GM20000 (cell line): ENCODE measurements around the gene VBP1.

ENCODE experiments used
- DNase-seq: peaks from one replicate; pipeline ENCODE4 v3.0.0; 2012; ENCODE audit warnings: low spot score
- TF ChIP-seq, protein P1 (sequence below): IDR thresholded peaks from 2 replicates; pipeline ENCODE4 v1.5.1; 2012; ENCODE audit warnings: mild to moderate bottlenecking, control low read depth; ENCODE audit errors: extremely low read depth, missing control alignments

Gene VBP1, protein sequence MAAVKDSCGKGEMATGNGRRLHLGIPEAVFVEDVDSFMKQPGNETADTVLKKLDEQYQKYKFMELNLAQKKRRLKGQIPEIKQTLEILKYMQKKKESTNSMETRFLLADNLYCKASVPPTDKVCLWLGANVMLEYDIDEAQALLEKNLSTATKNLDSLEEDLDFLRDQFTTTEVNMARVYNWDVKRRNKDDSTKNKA

DNA sequence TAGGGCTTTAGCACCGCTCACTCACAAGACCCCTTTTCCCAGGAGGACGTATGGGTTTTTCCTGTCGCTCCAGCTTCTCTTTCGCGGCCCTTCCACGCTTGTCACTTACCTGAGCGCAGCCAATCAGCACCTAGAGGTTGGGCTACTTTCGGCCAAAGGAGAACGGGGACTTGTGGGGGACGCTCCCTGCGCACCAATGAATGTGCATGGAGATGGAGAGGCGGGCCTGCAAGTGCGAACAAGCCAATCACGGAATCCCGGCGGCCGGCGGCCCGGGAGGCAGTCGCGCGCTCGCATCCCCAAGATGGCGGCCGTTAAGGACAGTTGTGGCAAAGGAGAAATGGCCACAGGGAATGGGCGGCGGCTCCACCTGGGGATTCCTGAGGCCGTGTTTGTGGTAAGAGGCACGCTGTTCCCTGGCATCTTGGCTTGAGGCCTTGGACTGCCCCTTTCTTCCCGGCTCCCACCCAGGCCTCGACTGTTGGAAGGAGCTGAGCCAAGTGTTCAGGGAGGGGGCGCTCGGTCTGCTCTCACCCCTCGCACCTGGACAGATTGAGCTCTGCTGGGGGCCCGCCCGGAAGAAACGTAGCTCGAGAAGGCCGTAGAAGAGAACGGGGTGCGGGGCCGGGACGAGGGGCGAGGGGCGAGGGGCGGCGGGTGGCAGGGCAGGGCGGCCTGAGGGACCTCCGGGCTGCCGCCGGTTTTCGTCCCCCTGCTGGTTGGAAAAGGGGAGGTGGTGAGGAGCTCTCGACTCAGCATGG, at the start of gene VBP1:
VBP1 (plus strand) TSS at position 282 of the 761 bp plus-strand sequence; CDS start at position 305, 23 bp downstream.
- TF ChIP-seq, protein P1, sequence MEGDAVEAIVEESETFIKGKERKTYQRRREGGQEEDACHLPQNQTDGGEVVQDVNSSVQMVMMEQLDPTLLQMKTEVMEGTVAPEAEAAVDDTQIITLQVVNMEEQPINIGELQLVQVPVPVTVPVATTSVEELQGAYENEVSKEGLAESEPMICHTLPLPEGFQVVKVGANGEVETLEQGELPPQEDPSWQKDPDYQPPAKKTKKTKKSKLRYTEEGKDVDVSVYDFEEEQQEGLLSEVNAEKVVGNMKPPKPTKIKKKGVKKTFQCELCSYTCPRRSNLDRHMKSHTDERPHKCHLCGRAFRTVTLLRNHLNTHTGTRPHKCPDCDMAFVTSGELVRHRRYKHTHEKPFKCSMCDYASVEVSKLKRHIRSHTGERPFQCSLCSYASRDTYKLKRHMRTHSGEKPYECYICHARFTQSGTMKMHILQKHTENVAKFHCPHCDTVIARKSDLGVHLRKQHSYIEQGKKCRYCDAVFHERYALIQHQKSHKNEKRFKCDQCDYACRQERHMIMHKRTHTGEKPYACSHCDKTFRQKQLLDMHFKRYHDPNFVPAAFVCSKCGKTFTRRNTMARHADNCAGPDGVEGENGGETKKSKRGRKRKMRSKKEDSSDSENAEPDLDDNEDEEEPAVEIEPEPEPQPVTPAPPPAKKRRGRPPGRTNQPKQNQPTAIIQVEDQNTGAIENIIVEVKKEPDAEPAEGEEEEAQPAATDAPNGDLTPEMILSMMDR, result peak; percentile 21
- DNase-seq, result peak; percentile 89

DNA sequence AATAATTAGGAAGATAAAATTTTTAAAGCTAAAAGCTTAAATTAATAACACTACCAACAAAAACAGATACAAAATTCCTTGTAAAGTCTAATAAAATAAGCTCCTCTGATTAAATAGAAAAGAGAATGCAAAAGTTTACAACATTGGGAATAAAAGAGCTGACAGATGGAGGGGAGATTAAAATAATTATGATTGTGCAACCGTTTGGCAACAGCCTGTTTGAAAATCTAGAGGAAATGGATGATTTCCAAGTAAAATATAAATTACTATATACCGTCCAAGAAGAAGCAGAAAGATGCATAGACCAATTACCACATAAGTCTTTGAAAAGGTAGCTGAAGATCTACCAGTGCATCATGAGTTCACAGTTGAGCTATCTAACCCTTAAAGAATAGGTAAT, 46.4 kb upstream of the VBP1 start:
- no peak for DNase-seq
- TF ChIP-seq, protein P1, result no peak

DNA sequence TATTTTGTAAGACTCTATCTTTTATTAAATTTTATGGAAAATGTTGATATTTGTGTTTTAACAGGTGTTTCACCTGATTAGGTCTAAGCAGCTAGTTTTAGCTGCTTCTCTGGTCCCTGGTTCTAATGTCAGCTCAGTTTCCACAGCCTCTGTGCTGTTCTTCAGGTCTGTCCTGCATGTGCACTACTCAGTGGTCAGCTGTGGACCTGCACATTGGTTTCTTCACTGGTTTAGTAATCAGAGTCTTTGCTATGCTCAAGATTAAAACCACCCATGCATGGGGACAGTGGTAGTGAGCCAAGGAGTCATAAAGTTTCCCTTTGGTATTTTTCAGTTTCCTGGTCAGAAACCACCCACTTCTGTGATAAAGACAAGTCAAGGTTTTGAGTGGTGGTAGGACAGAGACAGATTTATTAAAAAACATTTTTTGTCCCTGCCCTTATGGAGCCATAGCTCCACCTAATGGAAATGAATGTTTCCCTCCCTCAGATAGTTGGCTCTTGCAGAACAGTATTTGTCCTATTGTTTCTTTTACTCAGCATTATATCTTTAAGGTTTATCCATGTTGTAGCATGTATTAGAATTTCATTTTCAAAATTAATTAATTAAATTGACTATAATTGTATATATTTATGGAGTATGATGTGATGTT, 36.8 kb upstream of the VBP1 start:
- peak; percentile 0 for DNase-seq
- TF ChIP-seq, protein P1, result no peak

DNA sequence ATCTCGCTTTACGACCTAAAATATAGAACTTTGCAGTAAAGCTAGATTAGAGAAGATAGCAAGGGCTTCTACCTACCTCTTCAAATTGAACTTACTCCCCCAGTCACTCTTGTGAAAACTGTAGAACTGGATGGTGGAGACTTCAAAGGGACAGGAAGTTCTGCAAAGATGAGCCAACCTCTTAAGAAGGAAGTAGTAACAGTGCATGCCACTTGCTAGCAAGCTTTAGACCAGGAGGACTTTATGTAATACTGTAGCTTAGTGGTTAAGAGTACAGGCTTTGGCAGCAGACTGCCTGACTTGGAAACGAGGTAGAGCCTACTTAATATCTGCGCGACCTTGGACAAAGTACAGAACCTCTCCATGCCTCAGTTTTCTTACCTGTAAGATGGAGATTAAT, 27.5 kb upstream of the VBP1 start:
- DNase-seq, result no peak
- TF ChIP-seq, protein P1, result no peak

DNA sequence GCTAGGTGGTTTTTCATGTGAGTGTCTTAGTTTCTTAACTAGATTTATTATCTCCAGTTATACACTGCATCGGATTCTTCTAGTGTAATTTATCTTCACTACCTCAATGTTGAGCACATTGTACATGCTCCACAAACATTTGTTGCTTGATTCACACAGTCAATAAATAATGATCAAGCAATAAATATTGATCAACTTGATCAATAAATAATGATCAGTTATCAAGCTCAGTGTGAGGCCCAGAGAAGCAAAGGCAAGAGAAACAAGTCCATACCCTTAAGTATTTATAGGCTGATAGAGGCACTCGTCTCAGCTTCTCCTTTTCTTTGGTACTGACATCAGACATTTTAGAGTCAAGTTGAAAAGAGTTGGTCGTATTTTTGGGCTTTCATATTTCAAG, 5.1 kb upstream of the VBP1 start:
- DNase-seq, result no peak
- TF ChIP-seq, protein P1, result no peak

DNA sequence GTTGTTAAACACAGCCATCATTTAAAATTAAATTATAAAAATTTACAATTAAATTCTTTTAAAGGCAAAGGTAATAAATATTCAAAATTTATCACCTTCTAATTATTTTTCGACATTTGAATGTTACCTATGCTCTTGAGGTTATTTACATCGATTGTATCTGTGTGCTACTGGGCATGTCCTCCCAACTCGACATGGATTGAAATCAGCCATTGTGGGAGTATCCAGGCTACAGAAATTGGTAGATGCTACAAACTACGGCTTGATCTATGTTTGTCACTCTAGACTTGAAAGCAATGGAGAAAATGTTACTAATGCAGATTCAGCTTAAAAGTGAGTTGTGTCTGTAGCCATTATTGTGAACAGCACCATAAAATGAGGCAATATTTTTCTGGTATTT, 2.5 kb upstream of the VBP1 start:
- TF ChIP-seq, protein P1, result no peak

More for the DNA sequence above, 2.5 kb upstream of the VBP1 start:
- DNase-seq, result no peak
